ENCODE data around the gene HEG1.

DNA sequence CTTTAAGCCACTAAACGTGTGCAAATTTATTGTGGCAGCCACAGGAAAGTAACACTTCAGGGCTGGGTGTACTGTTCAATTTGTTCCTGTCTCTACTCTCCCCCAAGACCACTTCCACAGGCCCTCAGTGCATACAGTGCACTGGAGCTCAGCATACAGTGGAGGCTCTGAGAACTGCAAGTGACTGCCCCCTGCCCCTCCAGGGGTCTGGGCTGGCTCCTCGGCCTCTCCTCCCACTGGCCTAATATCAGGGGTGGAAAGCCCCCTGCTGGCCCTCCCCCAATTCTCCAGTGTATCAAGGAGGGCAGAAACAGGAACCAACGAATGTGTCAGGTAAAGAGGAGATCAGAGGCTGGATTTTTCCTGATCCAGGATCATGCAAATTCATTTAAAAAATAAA lies 19.9 kb upstream of the HEG1 start:
- TF ChIP-seq, protein P1, sequence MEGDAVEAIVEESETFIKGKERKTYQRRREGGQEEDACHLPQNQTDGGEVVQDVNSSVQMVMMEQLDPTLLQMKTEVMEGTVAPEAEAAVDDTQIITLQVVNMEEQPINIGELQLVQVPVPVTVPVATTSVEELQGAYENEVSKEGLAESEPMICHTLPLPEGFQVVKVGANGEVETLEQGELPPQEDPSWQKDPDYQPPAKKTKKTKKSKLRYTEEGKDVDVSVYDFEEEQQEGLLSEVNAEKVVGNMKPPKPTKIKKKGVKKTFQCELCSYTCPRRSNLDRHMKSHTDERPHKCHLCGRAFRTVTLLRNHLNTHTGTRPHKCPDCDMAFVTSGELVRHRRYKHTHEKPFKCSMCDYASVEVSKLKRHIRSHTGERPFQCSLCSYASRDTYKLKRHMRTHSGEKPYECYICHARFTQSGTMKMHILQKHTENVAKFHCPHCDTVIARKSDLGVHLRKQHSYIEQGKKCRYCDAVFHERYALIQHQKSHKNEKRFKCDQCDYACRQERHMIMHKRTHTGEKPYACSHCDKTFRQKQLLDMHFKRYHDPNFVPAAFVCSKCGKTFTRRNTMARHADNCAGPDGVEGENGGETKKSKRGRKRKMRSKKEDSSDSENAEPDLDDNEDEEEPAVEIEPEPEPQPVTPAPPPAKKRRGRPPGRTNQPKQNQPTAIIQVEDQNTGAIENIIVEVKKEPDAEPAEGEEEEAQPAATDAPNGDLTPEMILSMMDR (conservative IDR thresholded peaks at IDR 0.05; ENCODE audit: low read depth, low read length), result no peak
- TF ChIP-seq EZH2 (IDR thresholded peaks at IDR 0.05; ENCODE audit: borderline replicate concordance, low read depth, low read length, poor library complexity, severe bottlenecking), result no peak

All from A673 (cell line).